NCI-H748 (cell line): ENCODE data around the gene EPHB6.

Experiments
- DNase-seq: peaks from one replicate; lab custom pipeline; 2025; ENCODE audit not compliant: unreplicated experiment; lab: John Stamatoyannopoulos, UW

EPHB6 gene, protein sequence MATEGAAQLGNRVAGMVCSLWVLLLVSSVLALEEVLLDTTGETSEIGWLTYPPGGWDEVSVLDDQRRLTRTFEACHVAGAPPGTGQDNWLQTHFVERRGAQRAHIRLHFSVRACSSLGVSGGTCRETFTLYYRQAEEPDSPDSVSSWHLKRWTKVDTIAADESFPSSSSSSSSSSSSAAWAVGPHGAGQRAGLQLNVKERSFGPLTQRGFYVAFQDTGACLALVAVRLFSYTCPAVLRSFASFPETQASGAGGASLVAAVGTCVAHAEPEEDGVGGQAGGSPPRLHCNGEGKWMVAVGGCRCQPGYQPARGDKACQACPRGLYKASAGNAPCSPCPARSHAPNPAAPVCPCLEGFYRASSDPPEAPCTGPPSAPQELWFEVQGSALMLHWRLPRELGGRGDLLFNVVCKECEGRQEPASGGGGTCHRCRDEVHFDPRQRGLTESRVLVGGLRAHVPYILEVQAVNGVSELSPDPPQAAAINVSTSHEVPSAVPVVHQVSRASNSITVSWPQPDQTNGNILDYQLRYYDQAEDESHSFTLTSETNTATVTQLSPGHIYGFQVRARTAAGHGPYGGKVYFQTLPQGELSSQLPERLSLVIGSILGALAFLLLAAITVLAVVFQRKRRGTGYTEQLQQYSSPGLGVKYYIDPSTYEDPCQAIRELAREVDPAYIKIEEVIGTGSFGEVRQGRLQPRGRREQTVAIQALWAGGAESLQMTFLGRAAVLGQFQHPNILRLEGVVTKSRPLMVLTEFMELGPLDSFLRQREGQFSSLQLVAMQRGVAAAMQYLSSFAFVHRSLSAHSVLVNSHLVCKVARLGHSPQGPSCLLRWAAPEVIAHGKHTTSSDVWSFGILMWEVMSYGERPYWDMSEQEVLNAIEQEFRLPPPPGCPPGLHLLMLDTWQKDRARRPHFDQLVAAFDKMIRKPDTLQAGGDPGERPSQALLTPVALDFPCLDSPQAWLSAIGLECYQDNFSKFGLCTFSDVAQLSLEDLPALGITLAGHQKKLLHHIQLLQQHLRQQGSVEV

DNA sequence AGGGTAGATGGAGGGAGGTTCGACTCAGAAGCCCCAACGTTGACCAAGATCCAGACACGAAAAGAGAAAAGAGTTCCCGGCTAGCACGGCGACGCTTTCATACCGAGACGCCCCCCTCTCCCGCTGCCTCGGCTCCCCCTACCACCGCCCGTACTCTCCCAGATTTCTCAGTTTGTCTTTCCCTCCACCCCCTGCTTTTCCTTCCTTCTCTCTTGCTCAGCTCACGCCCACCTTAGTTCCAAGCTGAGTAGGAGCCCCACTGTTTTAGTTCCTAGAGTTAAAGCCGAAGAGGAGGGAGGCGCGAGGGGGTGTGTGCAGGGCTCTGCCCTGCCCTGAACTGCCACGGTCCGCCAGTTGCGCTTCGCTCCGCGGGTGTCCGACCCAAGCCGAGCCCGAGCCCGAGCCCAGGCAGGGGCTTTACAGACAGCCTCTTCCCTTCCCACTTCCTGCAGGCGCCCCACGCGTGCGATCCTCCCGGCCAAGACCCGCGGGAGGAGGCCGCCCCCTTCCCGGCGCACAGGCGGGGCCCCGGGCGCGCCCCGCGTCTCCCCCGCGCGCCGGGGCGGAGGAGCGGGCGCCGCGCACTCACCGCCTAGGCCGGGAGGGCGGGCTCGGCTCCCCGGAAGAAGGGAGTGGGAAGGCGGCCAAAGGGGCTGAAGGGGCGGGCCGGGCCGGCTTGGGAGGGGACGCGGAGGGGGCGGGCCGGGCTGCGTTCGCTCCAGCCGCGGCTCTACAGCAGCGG, at the start of gene EPHB6:
Gene EPHB6 (plus strand): TSS at position 705 of the 742 bp plus-strand sequence. CDS start 8,152 bp downstream, outside the sequence.
- peak; percentile 71 for DNase-seq

DNA sequence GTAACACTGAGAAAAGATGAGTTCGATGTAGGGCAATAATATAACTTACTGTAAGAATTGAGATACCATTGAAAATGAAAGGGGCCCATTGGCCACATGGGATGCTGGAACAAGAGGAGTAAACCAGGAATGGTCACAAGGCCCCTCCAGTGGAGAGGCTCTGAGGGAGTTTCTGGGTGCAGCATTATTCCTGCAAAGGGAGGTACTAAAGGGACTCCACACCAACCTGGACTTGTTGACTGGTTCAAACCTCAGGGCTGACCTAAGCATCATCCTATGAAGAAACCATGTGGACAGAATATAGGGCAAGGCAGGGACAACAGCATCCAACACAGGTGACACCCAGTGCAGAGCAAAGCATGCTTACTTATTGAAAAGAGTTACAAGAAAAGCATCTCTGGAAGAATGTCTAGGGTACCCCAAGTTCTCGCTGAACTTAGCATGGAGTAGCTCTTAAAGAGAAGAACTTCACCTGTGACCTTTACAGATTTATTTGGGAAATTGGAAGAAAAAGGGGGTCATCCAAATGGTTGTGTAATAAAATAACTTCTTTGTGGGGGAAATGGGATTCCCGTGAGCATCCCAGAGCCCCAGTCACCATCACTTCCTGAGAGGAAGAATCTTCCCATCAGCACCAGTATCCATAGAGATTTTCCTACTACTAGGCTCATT, 49.4 kb upstream of the EPHB6 start:
- DNase-seq, result no peak

DNA sequence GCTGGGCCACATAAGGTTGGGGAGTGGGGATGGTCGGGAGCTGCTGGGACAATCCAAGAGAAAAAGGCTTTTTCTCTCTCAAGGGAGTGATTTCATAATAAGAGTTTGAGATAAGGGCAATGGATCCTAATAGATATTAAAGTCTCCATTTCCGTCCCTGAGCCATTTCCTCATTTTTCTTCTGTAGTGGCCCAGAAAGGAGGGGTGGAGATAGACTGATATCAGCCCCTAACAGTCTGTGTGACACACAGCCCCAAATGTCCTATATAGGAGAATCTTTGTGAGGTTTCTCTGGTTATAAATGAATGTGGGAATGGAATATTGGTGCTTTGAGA, 48.9 kb upstream of the EPHB6 start:
- DNase-seq, result no peak

DNA sequence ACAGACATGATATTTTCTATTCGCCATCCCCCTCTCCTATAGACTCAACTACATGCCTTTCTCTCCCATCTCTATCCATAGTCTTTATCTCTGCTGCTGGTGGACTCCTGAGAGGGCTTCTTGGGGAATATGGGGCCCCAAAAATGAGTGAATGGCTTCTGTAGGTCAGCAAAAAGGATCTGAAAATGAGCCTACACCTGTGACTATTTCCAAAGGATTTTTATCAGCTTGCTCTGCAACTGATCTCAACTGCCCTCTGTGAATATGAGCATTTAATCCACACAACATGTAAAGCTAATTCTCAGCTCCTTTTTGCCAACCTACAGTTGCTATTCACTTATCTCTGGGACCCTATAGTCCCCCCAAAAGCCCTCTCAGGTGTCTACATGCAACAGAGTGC, 47.9 kb upstream of the EPHB6 start:
- DNase-seq, result no peak

DNA sequence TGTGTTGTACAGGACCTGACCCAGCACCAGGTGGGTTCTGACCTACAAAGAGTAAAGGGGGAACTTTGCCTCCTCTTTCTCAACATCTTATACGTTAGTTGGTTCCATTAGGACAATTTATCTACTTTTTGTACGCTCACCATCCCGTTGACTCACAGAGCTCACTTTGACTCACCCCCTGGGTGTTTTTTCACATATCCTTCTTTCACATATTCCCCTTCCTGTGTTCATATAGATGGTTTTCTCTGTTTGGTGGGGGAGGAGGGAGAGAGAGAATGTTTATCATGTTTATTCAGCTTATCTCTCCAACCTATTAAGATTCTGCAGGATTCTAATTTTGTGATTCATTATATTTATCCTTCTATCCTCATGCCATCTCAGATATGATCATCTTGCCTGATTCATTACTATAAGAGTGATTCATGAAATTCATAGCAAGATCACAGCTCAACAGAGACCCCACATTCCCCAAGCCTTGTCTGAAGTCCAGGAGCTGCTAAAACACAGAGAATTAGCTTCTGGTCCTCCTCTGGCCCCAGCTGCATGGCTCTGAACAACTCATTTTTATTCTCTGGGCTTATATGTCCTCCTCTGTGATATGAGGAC, 46.9 kb upstream of the EPHB6 start:
- no peak for DNase-seq

DNA sequence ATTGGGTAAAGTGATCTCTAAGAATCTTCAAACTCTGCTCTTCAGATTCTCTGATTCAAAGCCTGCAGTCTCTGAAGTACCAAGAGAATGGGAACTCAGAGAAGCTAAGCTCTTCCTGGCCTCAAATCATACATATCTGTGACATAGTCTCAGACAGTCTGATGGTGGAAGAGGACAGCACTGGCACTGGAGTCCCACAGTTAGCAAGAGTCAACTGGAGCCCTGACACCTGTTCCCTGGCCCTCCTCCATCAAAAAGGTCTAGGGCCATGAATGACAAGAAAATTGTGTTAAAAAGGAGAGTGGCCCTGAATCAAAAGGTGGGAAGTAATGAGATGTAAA, 46.4 kb upstream of the EPHB6 start:
- DNase-seq, result no peak

DNA sequence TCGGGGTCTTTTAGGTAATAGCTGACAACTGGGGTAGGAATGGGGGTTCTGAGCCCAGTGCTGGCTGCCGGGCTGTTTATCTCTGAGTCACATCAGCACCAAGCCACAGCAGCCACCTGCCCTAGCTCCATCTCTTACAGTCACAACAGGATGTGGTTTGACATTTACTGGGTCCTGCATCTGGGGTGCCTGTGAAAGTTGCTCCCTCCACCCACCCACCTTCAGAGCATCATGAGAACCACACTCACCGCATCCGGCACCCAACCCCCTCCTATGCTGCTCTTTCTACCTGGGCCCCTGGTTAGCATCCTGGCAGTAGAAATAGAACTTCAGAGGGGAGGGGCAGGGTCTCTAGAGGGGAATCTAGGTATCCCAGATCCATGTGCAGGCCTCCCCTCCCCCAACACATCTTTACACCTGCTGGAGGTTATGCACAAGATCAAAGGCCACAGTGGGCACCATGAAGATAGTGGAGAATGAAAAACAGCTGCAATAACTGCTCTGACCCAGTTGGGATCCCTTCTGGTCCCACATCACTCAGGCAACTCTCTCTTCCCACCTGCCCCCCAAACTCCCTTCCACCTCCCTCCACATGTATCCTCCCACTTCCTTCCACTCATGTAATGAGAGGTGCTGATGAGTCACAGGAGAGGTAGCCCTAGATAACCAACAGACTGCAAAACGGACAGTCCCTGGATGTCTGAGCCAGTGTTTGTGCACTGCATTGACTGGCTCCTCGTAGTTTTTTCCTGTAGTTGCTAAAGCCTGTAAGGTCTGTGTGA, 45.9 kb upstream of the EPHB6 start:
- no peak for DNase-seq

DNA sequence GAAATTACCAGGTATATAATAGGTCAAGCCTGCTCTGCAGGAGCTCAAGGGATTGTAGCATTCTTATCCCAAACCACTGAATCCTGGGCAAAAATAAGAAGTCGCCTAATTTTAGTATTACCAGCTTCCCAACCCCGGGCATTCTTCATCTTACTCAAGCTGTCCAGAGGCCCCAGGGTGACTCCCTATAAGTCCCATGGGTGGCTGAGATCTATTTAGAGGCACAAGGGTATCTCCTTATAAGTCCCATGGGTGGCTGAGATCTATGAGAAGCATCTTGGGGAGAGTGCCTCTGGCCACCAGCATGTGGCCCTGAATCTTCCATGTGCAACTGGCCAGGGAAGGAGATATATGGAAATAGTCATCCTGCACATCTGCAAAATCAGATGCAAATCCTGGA, 45.2 kb upstream of the EPHB6 start:
- DNase-seq, result no peak

DNA sequence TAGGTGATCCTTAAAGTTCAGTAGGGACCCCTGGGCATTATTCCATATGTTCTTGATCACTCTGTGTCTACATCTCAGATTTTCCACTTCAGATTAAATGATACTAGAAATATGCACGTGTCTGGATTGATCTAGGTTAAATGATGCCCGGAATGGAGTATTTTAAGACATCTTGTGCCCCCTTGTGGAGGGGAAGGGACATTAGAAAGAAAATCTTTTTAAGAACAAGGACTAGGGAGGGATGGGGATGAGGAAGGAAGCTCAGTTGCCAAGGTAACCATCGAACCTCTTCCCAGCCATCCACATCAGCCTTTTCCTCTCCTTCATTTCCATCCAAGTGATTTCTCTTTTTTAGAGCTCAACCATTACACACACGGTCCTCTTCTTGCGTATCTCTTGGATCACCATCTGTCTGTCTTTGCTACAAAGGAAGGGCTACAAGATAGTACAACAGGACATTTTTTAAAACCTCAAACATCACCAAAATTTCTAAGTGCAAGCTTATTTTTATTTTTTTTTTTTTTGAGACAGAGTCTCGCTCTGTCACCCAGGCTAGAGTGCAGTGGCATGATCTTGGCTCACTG, 43.6 kb upstream of the EPHB6 start:
- peak; percentile 68 for DNase-seq

DNA sequence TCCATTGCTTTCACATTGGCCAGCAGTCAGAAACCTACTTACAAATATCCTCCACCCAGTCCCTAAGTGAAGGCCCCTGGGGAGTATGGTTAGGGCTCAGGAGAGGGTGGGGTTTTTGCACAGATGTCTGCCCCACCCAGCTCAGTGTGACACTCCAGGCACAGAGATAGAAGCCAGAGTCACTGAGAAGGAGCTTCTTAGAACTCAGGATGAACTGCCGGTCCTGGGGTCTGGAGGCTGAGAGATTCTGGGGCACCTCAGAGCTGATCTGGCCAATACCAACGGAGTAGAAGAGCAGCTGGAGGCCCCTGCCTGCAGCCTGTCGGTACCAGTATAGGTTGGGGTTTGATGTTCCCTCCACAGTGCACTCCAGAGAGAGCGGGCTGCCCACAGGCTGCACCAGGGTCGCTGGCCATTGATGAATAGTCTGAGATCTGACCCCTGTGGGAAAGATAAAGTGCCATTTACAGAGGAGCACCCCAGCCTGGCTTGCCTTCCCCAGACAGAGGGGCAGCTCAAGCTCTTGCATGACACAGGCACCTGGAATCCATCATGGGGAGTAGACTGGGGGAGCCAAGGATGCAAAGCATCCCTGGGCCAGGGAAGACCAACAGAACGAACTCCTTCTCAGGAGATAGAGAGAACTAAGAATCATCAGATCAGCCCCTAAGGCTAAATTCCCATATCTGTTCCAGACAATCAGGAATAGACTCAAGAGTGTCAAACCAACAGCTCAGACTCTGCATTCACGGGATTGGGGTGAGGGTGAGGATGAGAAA, 42.2 kb upstream of the EPHB6 start:
- DNase-seq, result no peak

DNA sequence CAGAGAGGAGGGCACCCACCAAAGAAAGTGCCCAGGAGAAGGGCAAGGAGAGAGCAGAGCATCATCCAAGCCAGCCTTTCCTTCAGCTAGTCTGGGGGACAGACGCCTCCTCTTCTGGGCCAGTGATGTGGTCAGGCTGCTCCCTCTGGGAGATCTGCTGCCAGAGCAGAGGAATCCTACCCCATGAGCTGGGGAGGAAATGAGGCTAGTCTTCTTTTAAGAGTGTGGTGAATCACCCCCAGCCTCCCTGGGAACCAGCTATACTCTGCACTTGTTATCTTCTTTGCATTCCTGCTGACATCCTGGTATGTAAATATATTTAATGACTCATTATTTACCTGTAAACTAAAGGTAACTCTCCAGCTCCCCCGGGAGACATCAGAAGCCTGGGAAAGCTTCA, 41.6 kb upstream of the EPHB6 start:
- DNase-seq, result peak; percentile 9

DNA sequence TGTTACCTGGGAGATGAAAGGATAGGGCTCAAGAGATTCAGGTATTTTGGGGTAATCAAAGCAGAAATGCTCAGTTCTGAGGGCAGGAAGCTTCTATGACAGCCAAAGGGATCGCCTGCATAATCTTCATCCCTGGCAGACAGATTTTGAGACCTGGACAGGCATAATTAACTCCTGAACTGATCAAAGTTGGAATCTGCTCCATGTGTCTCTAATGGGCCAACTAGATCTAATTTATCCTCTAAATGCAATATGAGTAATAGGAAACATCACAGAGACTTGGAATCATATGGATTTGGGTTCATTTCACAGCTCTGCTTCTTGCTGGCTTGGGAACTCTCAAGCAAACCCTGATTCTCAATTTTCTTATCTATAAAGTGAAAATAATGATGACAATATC, 41.2 kb upstream of the EPHB6 start:
- DNase-seq, result no peak

DNA sequence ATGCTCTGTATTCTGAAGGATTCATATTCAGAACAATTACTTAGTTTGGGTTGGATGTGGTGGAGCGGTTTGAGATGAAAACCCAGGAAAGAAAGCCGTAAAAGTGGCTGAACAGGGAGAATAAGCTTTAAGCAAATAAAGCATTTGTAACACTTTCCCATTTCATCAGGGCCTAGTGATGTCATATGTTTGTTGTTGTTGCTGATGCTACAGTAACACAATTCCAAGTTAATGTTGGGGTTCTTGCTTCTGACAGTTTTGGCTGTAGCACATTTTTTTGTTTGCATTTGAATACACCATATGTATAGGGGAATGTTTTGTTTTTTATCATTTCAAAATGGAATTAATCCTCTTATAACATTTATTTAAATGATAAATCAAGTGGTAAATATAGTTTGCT, 40.4 kb upstream of the EPHB6 start:
- no peak for DNase-seq

DNA sequence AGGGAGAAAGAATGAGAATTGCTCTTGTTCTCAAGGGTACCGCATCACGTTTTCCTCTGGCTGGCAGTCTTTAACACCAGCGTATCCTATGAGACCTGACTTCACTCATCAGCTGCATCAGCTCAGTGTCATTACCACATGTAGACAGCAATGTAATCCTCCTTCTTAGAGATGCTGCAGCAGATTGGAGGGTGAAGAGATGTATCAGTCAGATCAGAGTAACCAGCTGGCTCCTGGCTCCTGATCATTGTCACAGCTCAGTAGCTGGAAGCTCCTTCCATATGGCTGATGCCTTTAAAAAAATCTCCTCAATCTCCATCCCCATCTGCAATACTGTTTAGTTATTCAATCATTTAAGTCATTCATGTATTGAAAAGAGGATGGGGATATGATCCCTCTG, 39.7 kb upstream of the EPHB6 start:
- DNase-seq, result no peak

DNA sequence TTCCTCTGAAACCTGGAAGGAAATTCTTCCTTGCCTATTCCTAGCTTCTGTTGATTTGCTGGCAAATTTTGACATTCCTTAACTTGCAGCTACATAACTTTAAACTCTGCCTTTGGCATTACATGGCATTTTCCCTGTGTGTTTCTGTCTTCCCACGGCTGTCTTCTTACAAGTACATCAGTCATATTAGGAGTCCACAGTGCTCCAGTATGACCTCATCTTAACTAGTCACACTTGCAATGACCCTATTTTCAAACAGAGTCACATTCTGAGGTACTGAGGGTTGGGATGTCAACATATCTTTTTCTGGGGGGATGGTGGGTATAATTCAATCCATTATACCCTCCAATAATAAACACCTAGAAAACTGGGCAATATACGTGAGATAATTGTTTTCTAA, 37.4 kb upstream of the EPHB6 start:
- no peak for DNase-seq

DNA sequence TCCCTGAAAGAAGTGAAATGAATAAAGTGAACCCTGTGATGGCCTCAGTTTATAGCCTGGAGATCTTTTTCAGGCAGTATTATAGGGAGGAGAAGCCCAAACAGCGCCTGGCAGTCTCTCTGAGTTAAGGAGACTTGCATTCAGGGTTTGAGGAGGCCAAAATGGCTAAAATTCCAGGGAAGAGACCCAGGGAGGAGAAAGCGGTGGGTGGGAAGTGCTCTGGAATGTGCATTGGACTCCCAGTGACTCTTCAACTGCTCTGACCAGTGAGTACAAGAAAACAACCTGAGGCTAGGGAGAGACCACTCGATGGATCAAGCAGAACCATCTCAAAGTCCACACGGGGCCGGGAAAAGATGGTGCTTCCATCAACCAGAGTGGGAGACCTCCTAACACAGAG, 35.3 kb upstream of the EPHB6 start:
- no peak for DNase-seq

DNA sequence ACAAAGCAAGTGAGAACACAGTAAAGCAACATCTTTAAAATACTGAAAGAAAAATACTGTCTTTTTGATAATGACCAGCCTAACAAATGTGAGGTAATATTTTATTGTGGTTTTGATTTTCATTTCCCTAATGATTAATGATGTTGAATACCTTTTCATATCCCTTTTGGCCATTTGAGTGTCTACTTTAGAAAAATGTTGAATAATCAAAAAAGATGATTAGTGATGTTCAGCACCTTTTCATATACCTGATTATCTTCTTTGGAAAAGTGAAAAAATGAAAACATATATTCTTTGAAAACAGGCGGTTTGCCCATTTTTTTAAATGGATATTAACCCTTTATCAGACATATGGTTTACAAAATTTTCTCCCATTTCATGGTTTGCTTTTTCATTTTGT, 32.2 kb upstream of the EPHB6 start:
- no peak for DNase-seq

DNA sequence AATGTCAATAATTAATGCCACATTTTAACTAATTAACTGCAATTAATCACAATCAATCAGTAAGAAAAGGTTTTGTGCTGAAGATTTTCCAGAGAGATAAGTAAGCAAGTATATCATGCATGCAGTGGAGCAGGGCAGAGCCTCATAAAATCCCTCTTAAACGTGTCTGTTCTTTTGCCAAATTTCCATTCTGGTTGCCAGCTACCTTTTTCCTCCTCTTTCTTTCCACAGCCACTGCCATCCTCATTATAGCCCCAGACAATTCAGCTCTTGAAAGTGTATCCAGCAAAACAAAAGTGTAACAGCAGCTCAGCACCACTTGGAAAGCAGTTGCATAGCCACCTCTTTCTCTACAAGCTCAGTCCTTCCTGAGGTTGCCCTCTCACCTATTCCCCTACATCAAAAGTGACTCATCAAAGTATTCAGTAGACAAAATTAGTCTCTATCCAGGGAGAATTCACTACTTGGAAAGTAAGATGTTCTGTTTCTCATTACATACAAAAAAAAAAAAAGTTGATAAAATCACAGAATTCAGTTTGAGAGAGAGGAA, 26.9 kb upstream of the EPHB6 start:
- DNase-seq, result no peak
